HG02973 (cell line): ENCODE data around the gene NKAP.
"Not testable (repeated sequence)": the region's sequence is repeated elsewhere in the genome, so short reads cannot be mapped to it uniquely, and the experiment has no call there.

Source experiments
- ATAC-seq: cut with Tn5 transposase; IDR thresholded peaks from one replicate; pipeline ENCODE4 v1.9.1; 2021; ENCODE audit warnings: moderate library complexity; ENCODE audit not compliant: unreplicated experiment

The NKAP gene

DNA sequence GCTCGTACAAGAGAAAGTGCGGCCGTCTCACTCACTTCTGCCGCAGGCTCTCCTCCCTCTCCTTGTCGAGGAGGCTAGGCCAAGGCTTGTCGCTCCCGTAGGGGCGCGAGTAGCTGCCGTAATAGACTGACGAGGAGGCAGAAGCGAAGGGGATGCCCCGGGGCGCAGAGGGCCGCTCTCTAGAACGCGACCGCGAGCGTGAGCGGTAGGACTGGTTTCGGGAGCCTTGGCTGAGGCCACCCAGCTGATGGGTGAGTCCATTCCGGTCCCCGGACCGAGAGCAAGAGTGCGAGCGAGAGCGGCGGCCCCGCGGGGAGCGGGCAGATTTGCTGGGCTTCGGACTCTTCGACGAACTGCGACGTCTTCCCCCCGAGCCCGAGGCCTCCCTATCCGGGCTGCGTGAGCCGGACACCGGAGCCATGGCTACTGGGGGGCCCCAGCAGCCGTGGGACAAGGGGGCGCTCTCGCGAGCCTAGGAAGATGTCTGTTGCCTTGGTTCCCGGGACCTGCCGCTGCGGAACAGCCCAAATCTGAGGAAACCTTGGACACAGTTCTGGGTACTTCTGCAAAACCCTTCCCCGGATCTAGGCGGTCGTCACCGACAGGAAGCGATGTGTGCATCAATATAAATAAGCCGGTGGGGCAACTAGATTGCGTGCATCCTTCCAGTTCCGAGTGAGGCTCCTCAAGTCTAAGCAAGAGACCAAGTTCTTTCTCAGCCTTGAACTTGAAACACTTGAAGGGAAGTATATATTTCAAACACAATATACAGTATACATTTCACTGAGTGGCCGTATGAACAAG lies at the start of gene NKAP:
Gene NKAP, minus strand, starts transcription at position 567 of the 804 bp plus-strand sequence. Its CDS starts 146 bp downstream, at position 421.
- peak; percentile 86 for ATAC-seq

GRCh38 chrX:119991005-119991787 lies 47.6 kb upstream of the NKAP start:
- ATAC-seq: no peak

- ATAC-seq: no peak
Observed at GRCh38 chrX:119990556-119991004, 47.0 kb upstream of the NKAP start.

- no peak for ATAC-seq
Observed at GRCh38 chrX:119989905-119990555, 46.5 kb upstream of the NKAP start.

DNA sequence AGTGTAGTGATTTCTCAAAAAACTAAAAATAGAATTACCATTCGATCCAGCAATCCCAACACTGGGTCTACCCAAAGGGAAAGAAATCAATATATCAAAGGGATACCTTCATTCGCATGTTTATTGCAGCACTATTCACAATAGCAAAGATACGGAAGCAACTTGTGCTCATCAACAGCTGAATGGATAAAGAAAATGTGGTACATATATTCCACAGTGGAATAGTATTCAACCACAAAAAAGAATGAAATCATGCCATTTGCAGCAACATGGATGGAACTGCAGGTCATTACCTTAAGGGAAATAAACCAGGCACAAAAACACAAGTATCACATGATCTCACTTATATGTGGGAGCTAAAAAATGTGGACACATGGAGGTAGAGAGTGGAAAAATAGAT lies 42.7 kb upstream of the NKAP start:
- ATAC-seq: no peak

DNA sequence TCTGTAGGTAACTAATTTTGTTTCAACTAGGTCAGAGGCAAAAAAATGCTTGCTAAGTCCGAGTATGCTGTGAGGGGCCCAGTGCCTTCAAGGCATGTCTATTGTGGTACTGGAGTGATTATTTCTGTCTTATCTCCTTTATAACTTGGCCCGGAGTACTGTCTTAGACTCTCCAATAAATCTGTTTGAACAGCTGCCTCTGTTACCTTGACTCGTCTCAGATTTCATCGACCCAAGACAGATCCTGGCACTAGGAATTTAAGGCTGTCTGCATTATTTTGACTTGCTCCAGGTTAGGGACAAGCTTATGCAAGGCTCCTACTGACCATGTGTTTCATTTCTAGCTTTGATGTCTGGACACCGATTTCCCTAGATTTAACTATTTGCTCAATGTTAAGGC lies 41.1 kb upstream of the NKAP start:
- ATAC-seq: no peak

DNA sequence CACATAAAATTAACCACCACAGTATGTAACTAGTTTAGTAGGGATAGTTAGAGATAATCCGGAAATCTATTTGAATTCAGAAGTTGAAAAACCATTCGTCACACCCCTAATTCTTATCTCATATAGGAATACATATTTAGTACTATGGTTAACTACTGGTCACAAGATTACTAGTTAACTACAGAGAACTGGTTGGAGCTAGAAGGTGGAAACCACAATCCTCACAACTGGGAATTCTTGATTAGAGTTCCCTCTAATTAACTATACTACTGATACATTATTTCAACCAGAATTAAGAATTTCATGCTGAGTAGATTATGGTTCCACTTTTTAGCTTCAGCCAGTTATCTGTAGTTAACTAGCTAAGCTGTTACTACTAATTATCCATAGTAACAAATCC lies 39.9 kb upstream of the NKAP start:
- no peak for ATAC-seq

DNA sequence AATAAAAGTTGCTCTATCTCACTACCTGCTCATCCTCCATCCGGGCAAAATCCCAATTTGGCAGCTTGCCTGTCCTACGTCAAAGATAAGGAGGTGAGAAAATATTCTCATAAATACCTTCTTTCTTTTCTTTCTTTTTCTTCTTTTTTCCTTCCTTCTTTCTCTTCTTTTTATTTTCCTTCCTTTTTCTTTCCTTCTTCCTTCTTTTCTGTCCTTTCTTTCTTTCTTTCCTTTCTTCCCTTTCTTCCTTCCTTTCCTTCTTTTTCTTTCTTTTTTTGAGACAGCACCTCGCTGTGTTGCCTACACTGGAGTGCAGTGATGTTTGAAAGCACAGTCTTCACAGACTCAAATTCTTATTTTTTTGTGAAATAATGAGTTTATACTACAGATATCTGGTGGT lies 38.6 kb upstream of the NKAP start:
- ATAC-seq: no peak

GRCh38 chrX:119981286-119982070 lies 37.9 kb upstream of the NKAP start:
- ATAC-seq: no peak

- ATAC-seq: not testable (repeated sequence)
Observed at GRCh38 chrX:119977172-119977571, 33.6 kb upstream of the NKAP start.

GRCh38 chrX:119971184-119971583 lies 27.6 kb upstream of the NKAP start:
- ATAC-seq: no peak

DNA sequence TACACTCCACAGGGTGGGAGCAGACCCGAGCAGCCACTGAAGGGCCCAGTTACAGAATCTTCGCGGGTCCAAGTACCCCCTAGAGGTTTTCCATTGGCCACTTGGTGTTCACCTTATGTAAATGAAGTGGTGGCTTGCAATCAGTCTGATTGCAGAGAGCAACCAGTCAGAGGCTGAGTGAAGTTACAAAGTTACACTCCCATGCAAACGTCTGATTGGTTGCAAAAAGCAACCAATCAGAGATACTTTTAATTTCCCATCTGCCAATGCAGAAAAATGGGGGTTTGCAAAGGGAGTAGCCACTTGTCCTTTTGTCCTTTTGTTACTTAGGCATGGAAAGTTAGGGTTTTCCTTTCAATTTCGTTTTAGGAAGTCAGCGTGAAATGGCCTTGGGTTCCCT lies 27.0 kb upstream of the NKAP start:
- no peak for ATAC-seq

- not testable (repeated sequence) for ATAC-seq
Observed at GRCh38 chrX:119966837-119967236, 23.3 kb upstream of the NKAP start.

GRCh38 chrX:119960625-119961024 lies 17.1 kb upstream of the NKAP start:
- ATAC-seq: no peak

DNA sequence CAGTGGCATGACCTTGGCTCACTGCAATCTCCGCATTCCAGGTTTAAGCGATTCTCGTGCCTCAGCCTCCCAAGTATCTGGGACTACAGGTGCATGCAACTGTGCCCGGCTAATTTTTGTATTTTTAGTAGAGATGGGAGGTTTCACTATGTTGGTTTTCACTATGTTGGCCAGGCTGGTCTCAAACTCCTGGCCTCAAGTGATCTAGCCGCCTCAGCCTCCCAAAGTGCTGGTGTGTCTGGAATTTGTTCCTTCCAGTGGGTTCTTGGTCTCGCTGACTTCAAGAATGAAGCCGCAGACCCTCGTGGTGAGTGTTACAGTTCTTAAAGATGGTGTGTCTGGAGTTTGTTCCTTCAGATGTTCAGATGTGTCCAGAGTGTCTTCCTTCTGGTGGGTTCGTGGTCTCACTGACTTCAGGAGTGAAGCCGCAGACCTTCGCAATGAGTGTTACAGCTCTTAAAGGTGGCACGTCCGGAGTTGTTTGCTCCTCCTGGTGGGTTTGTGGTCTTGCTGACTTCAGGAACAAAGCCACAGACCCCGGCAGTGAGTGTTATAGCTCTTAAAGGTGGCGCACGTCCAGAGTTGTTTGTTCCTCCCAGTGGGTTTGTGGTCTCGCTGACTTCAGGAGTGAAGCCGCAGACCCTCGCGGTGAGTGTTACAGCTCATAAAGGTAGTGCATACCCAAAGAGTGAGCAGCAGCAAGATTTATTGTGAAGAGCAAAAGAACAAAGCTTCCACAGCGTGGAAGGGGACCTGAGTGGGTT lies 12.4 kb upstream of the NKAP start:
- ATAC-seq: not testable (repeated sequence)

DNA sequence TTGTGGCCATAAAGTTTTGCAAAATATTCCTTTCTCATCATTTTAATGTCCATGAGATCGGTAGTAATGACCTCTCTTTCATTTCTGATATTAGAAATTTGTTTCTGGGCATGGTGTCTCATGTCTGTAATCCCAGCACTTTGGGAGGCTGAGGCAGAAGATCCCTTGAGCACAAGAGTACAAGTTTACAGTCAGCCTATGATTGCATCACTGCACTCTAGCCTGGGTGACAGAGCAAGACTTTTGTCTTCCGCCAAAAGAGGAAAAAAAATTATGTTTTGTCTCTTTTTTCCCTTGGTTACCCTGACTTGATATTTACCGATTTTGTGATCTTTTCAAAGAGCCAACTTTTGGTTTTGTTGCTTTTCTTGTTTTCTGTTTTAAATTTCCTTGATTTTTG lies 10.8 kb upstream of the NKAP start:
- ATAC-seq: no peak

DNA sequence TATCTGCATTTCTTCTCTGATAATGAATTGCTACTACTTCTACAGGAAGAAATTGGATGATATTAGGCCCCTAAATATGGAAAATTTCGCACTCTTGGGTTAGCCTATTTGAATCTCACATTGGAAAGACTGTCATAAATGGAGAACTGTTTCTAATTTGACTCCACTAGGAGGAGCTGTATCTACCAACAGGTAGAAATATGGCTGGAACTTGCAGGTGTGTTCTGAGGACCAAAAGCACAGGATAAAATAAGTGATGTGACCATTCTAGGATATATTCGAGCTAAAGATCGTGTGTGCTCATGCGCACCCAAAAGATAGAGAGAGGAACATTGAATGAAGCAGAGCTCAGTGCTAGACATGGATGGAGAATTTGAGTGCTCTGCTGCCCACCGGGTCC lies 4.8 kb upstream of the NKAP start:
- ATAC-seq: no peak

DNA sequence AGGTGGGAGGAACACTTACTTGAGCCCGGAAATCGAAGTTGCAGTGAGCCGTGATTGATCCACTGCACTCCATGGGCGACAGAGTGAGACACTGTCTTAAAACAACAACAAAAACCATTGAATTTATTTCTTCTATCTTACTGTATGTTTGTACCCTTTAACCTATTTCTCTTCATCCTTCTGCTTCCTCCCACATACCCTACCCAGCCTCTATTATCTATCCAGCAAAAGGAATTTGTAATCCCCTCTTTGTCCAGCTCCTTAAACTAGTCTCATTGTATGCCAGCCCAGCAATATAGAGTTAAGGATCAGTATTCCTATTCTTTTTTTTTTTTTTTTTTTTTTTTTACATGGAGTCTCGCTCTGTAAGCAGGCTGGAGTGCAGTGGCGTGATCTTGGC lies 1.9 kb upstream of the NKAP start:
- ATAC-seq: no peak

- no peak for ATAC-seq
Observed at GRCh38 chrX:119942831-119943184, 743 bp downstream of the NKAP start.

DNA sequence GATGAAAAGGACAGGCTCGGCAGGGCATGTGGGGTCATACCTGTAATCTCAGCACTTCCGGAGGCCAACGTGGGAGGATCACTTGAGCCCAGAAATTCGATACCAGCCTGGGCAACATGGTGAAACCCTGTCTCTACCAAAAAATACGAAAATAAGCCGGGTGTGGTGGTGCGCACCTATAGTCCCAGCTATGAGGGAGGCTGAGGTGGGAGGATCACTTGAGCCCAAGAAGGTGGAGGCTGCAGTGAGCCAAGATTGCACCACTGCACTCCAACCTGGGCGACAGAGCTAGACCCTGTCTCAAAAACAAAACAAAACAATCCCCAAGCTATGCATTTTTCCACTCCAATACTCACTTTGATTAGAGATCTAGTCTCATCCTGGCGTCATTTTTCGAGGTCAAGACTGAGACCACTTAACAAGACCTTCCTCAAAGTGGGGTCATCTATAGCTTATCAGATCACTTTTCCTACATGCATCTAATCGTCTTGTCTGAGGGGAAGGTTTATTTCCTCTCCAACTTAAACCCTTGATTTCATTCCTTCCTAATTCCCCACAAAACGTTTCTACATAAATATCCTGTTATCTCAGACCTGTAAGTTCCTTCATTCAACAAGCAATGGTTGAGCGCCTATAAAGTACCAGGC lies 1.3 kb downstream of the NKAP start:
- ATAC-seq: no peak
